Measurements from ENCODE around the gene ARAP1. TPM values are rescaled to one million over a fixed set of nuclear protein-coding genes. Genes with fewer than 3 reads are reported as not detected.

The ARAP1 gene
- polyA plus RNA-seq, 1 donor (not counting 4 experiments of a cell fraction or from before 2014, with no cell fraction given), result 32.8 TPM

- Histone ChIP-seq H2AFZ (ENCODE audit: control insufficient read depth, low read length) (no peak overlapping the region), H3K27me3 (ENCODE audit: control insufficient read depth, extremely low read depth, insufficient read depth, low read length) (peaks cover 25% of the 10 kb centered on the region), H3K9ac (ENCODE audit: control insufficient read depth, extremely low read depth, insufficient read depth, low read length) (no peak overlapping the region), H3K27ac (ENCODE audit: control insufficient read depth, insufficient read depth, low read length) (no peak overlapping the region), H3K79me2 (ENCODE audit: control insufficient read depth, insufficient read depth, low read length) (no peaks in the 10 kb centered on the region), H3K9me1 (ENCODE audit: control insufficient read depth, extremely low read depth, insufficient read depth, low read length) (no peaks in the 10 kb centered on the region), H3K4me1 (ENCODE audit: control insufficient read depth, extremely low read depth, insufficient read depth, low read length) (no peaks in the 10 kb centered on the region), H3K9me3 (ENCODE audit: control insufficient read depth, low read depth, low read length) (no peaks in the 10 kb centered on the region), H3K36me3 (ENCODE audit: control insufficient read depth in 2 of 2, extremely low read depth in 1 of 2, insufficient read depth in 2 of 2, low read length in 2 of 2) (no peaks in the 10 kb centered on the region), H3K4me3 (ENCODE audit: control insufficient read depth in 2 of 3, extremely low read depth in 1 of 3, insufficient read depth in 2 of 3, low read depth in 1 of 3, low read length in 3 of 3) (no peak overlapping the region), H4K20me1 (ENCODE audit: control insufficient read depth, extremely low read depth, insufficient read depth, low read length) (no peaks in the 10 kb centered on the region), H3K4me2 (ENCODE audit: control insufficient read depth, extremely low read depth, insufficient read depth, low read depth, low read length) (no peak overlapping the region)
- dilution Hi-C loops (cut with MboI; ENCODE audit: extremely low pct_ligation_motif_present, low sequenced_read_pairs), result no loop called here
- DNase-seq (ENCODE audit: low read depth, low spot score) (no peak), FAIRE-seq (no peak)
- no peak for TF ChIP-seq CTCF (optimal IDR thresholded peaks at IDR 0.05 in 1 of 3, IDR thresholded peaks at IDR 0.05 in 1 of 3, conservative IDR thresholded peaks at IDR 0.05 in 1 of 3; ENCODE audit: extremely low read depth in 1 of 3, insufficient read depth in 2 of 3, low read length in 3 of 3)
- no peak for TF ChIP-seq EZH2 (IDR thresholded peaks at IDR 0.05; ENCODE audit: low read length)
Measured at GRCh38 chr11:72658989-72659640, 93.1 kb downstream of the ARAP1 start.

GRCh38 chr11:72657411-72658100, 94.7 kb downstream of the ARAP1 start:
- H3K36me3 ChIP-seq (ENCODE audit: control insufficient read depth in 2 of 2, extremely low read depth in 1 of 2, insufficient read depth in 2 of 2, low read length in 2 of 2), result no peaks in the 10 kb centered on the region
- no peak overlapping the region for H2AFZ ChIP-seq (ENCODE audit: control insufficient read depth, low read length)
- no peak overlapping the region for H3K9ac ChIP-seq (ENCODE audit: control insufficient read depth, extremely low read depth, insufficient read depth, low read length)
- FAIRE-seq (no peak), DNase-seq (ENCODE audit: low read depth, low spot score) (no peak)
- no peak overlapping the region for H3K4me3 ChIP-seq (ENCODE audit: control insufficient read depth in 2 of 3, extremely low read depth in 1 of 3, insufficient read depth in 2 of 3, low read depth in 1 of 3, low read length in 3 of 3)
- H3K27me3 ChIP-seq (ENCODE audit: control insufficient read depth, extremely low read depth, insufficient read depth, low read length), result peaks cover 32% of the 10 kb centered on the region
- no peaks in the 10 kb centered on the region for H3K9me3 ChIP-seq (ENCODE audit: control insufficient read depth, low read depth, low read length)
- H4K20me1 ChIP-seq (ENCODE audit: control insufficient read depth, extremely low read depth, insufficient read depth, low read length), result no peaks in the 10 kb centered on the region
- H3K4me1 ChIP-seq (ENCODE audit: control insufficient read depth, extremely low read depth, insufficient read depth, low read length), result no peaks in the 10 kb centered on the region
- dilution Hi-C loops (cut with MboI; ENCODE audit: extremely low pct_ligation_motif_present, low sequenced_read_pairs), result no loop called here
- H3K27ac ChIP-seq (ENCODE audit: control insufficient read depth, insufficient read depth, low read length), result no peak overlapping the region
- H3K4me2 ChIP-seq (ENCODE audit: control insufficient read depth, extremely low read depth, insufficient read depth, low read depth, low read length), result no peak overlapping the region
- no peak for TF ChIP-seq CTCF (optimal IDR thresholded peaks at IDR 0.05 in 1 of 3, IDR thresholded peaks at IDR 0.05 in 1 of 3, conservative IDR thresholded peaks at IDR 0.05 in 1 of 3; ENCODE audit: extremely low read depth in 1 of 3, insufficient read depth in 2 of 3, low read length in 3 of 3)
- TF ChIP-seq EZH2 (IDR thresholded peaks at IDR 0.05; ENCODE audit: low read length), result no peak
- no peaks in the 10 kb centered on the region for H3K79me2 ChIP-seq (ENCODE audit: control insufficient read depth, insufficient read depth, low read length)
- H3K9me1 ChIP-seq (ENCODE audit: control insufficient read depth, extremely low read depth, insufficient read depth, low read length), result no peaks in the 10 kb centered on the region
